GM18867 (cell line): ENCODE measurements around the gene UGT1A1.

Experiments
- ATAC-seq: cut with Tn5 transposase; IDR thresholded peaks from one replicate; pipeline ENCODE4 v1.9.1; 2021; ENCODE audit warnings: mild to moderate bottlenecking, moderate library complexity; ENCODE audit not compliant: unreplicated experiment

UGT1A1 gene

GRCh38 chr2:233756429-233757081 is 3.5 kb upstream of the UGT1A1 start:
- ATAC-seq: no peak

GRCh38 chr2:233758141-233758540 is 1.9 kb upstream of the UGT1A1 start:
- ATAC-seq: no peak

GRCh38 chr2:233758849-233759248 is 1.2 kb upstream of the UGT1A1 start:
- no peak for ATAC-seq

GRCh38 chr2:233761040-233761769 is 1.1 kb downstream of the UGT1A1 start:
- no peak for ATAC-seq

GRCh38 chr2:233764264-233764663 is 4.2 kb downstream of the UGT1A1 start:
- ATAC-seq: no peak

- ATAC-seq: no peak
These were observed 4.7 kb downstream of the UGT1A1 start for GRCh38 chr2:233764761-233765160.

GRCh38 chr2:233766416-233766815 is 6.3 kb downstream of the UGT1A1 start:
- no peak for ATAC-seq

GRCh38 chr2:233768076-233768475 is 8.0 kb downstream of the UGT1A1 start:
- ATAC-seq: no peak

GRCh38 chr2:233769260-233769659 is 9.2 kb downstream of the UGT1A1 start:
- ATAC-seq: no peak

- ATAC-seq: no peak
These were observed 12.1 kb downstream of the UGT1A1 start for GRCh38 chr2:233772153-233772552.

GRCh38 chr2:233772583-233772982 is 12.5 kb downstream of the UGT1A1 start:
- ATAC-seq: no peak

GRCh38 chr2:233773854-233774253 is 13.8 kb downstream of the UGT1A1 start:
- ATAC-seq: no peak

GRCh38 chr2:233775414-233775813 is 15.3 kb downstream of the UGT1A1 start:
- ATAC-seq: no peak

- ATAC-seq: no peak
These were observed 18.0 kb downstream of the UGT1A1 start, which contains the start of gene MROH2A for GRCh38 chr2:233778030-233778429. Gene MROH2A, plus strand, starts transcription at chr2:233778330. Its CDS starts 1,029 bp downstream, at chr2:233779359.

GRCh38 chr2:233779722-233780121 is 19.7 kb downstream of the UGT1A1 start:
- ATAC-seq: no peak

GRCh38 chr2:233780771-233781170 is 20.7 kb downstream of the UGT1A1 start:
- ATAC-seq: no peak

- ATAC-seq: no peak
These were observed 29.5 kb downstream of the UGT1A1 start for GRCh38 chr2:233789554-233789953.

- ATAC-seq: no peak
These were observed 31.2 kb downstream of the UGT1A1 start for GRCh38 chr2:233791151-233791882.

GRCh38 chr2:233791883-233792329 is 31.8 kb downstream of the UGT1A1 start:
- ATAC-seq: no peak

- no peak for ATAC-seq
These were observed 32.6 kb downstream of the UGT1A1 start for GRCh38 chr2:233792720-233793119.

- no peak for ATAC-seq
These were observed 33.5 kb downstream of the UGT1A1 start for GRCh38 chr2:233793465-233794127.
